T-helper 1 cell treated with Interleukin-12 subunit alpha and Interleukin-12 subunit beta and Interleukin-4 antibody, amounts not matched to agents 30 μg/mL and 1 μg/mL, for 36 hours (primary cell): Measurements from ENCODE around the gene RASSF7.

Experiments
- H3K27ac Mint-ChIP-seq: one replicate; pipeline ENCODE4 v1.8.0; 2021; ENCODE audit warnings: mild to moderate bottlenecking, mixed read lengths
- H3K27me3 Mint-ChIP-seq: one replicate; pipeline ENCODE4 v1.8.0; 2021; ENCODE audit warnings: low read depth, mixed read lengths
- H3K36me3 Mint-ChIP-seq: one replicate; pipeline ENCODE4 v1.8.0; 2021; ENCODE audit warnings: low read depth, mixed read lengths
- H3K4me1 Mint-ChIP-seq: one replicate; pipeline ENCODE4 v1.8.0; 2021; ENCODE audit warnings: low read depth, mixed read lengths
- H3K4me3 Mint-ChIP-seq: one replicate; pipeline ENCODE4 v1.8.0; 2021; ENCODE audit warnings: mild to moderate bottlenecking, moderate library complexity, mixed read lengths
- H3K9me3 Mint-ChIP-seq: one replicate; pipeline ENCODE4 v1.8.0; 2021; ENCODE audit warnings: mixed read lengths

RASSF7 gene

DNA sequence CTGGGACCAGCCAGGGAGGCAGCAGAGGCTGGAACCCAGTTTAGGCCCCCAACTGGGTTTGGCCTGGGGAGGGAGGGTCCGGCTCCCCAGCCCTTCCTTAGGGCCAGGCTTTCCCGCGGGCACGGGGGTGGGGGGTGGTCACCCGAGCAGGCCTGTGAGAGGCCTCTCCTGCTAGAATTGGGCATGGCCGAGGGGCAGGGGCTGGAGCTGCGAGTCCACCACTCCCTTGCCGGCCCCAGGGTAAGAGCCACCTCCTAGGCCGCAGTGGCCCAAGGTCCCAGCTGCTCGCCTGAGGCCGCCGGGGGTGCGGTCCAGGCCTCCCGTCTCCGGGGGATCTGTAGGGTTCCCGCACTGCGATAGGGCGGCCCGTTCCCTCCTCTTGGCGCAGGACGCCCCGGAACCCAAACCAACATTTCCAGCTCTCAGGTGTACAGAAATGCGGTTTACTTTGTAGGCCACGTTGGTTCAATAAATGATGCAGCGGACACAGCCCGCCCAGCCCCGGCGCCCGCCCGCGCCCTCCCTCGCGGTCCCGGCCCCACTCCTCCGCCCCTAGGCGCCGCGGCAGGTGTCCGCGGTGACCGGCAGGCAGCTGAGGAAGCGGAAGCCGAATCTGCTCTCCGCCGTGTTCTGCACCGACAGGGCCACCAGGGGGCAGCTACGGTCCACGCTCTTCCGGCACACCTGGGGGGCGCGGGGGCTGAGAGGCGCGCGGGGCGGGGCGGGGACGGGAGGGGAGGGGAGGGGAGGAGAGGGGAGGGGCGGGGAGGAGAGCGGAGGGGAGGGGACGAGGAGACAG, 6.1 kb upstream of the RASSF7 start:
- no peak overlapping the region for H3K4me3 Mint-ChIP-seq
- H3K36me3 Mint-ChIP-seq, result no peaks in the 10 kb centered on the region
- no peaks in the 10 kb centered on the region for H3K4me1 Mint-ChIP-seq
- no peak overlapping the region for H3K27ac Mint-ChIP-seq
- H3K27me3 Mint-ChIP-seq, result peaks cover 20% of the 10 kb centered on the region
- no peaks in the 10 kb centered on the region for H3K9me3 Mint-ChIP-seq

DNA sequence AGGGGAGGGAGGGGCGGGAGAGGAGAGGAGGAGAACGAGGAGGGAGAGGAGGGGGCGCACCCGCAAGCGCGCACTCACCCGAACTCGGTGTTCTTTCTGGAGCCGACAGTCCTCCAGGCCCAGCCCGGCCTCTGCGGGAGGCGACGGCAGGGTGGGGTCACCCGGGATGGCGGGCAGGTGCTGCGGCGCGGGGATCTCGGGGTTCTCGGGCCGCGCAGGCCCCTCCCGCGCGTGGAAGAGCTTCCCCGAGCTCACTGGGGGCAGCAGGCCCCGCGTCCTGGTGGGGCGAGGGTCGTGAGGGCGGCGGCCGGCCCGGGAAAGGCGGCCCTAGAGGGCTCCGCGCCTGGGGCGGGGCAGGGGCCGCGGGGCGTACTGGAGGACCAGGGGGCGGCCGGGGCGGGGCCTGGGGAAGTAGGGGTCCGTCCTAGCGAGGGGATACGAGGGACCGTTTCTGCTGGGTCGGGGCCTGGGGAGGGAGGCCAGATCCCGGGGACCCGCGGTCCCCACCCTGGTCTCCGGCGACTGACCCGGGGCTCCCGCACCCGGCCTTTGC, 5.5 kb upstream of the RASSF7 start:
- Mint-ChIP-seq H3K9me3 (no peaks in the 10 kb centered on the region), H3K4me1 (peaks cover 4% of the 10 kb centered on the region), H3K4me3 (no peak overlapping the region), H3K27me3 (peaks cover 20% of the 10 kb centered on the region), H3K36me3 (no peaks in the 10 kb centered on the region), H3K27ac (no peak overlapping the region)

DNA sequence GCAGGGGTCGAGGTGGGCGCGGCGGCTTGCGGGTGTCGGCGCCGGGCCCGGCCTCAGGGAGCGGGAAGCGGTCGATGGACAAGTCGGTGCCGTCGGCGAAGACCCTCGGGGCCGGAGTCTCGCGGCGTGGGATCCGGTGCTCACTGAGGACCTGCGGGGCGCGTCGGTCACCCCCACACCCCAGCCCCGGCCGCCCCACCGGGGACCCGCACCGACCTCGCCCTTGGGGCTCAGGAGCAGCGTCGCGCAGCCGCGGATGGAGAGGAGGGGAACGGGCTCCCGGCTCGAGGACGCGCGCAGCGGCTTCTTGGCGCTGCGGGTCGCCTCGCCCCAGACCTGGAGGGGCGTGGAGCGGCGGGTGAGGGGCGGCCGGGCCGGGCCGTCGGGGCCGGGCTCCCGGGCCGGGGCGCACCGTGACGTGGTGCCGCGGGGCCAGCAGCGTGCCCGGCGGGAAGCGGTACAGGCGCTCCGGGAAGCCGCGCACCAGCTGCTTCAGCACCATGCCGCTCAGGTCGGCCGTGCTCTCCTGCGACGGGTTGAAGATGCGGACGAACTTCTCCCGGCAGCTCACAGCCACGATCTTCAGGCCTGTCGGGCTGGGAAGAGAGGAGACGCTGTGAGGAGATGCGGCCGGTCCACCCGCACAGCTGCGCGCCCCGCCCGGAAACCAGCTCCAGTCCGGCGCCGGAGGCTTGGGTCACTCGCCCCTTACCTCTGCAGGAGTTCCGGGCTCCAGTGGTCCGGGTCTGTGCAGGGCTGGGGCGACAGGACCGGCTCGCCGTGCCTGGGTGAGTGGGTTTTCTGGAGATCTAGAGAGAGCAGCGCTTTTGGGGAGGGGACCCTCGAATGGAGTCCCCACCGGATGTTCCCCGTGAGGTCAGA, 4.7 kb upstream of the RASSF7 start:
- H3K27ac Mint-ChIP-seq, result no peak overlapping the region
- H3K36me3 Mint-ChIP-seq, result no peaks in the 10 kb centered on the region
- H3K9me3 Mint-ChIP-seq, result no peaks in the 10 kb centered on the region

GRCh38 chr11:556662-557256, 4.0 kb upstream of the RASSF7 start:
- H3K4me3 Mint-ChIP-seq, result no peak overlapping the region
- no peaks in the 10 kb centered on the region for H3K36me3 Mint-ChIP-seq
- peaks cover 20% of the 10 kb centered on the region for H3K27me3 Mint-ChIP-seq
- H3K4me1 Mint-ChIP-seq, result peaks cover 8% of the 10 kb centered on the region
- no peaks in the 10 kb centered on the region for H3K9me3 Mint-ChIP-seq
- no peak overlapping the region for H3K27ac Mint-ChIP-seq

More for the DNA sequence above, 4.7 kb upstream of the RASSF7 start:
- Mint-ChIP-seq H3K4me1 (peaks cover 4% of the 10 kb centered on the region), H3K27me3 (peaks cover 20% of the 10 kb centered on the region), H3K4me3 (no peak overlapping the region)

- H3K36me3 Mint-ChIP-seq, result no peaks in the 10 kb centered on the region
- H3K27me3 Mint-ChIP-seq, result peaks cover 20% of the 10 kb centered on the region
- no peak overlapping the region for H3K27ac Mint-ChIP-seq
- H3K4me3 Mint-ChIP-seq, result no peak overlapping the region
- H3K4me1 Mint-ChIP-seq, result peaks cover 8% of the 10 kb centered on the region
- H3K9me3 Mint-ChIP-seq, result no peaks in the 10 kb centered on the region
These were observed 3.2 kb upstream of the RASSF7 start for GRCh38 chr11:557328-558132.

DNA sequence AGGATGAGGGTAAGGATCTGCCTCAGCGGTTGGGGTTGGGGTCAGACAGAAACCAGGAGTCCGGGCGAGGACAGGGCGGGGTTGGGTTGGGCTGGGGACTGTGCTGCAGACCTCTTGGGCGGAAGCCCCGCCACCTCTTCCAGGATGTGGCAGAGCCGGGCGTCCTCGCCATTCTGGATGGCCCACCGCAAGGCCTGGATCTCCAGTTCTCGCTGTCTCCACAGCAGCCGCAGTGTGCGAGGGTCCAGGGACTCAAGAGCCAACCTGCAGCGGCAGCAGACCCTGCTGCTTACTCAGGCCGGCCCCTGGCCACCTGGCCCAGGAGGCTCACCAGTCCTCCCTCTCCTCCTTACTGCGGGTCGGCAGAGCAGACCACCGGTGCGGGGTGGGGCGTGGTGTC, 2.3 kb upstream of the RASSF7 start:
- Mint-ChIP-seq H3K4me1 (peaks cover 8% of the 10 kb centered on the region), H3K36me3 (no peaks in the 10 kb centered on the region), H3K27ac (no peak overlapping the region), H3K27me3 (peaks cover 20% of the 10 kb centered on the region), H3K9me3 (no peaks in the 10 kb centered on the region), H3K4me3 (no peak overlapping the region)

- Mint-ChIP-seq H3K4me3 (peak overlapping the region; percentile 17), H3K4me1 (peaks cover 8% of the 10 kb centered on the region), H3K36me3 (no peaks in the 10 kb centered on the region), H3K9me3 (no peaks in the 10 kb centered on the region), H3K27me3 (peaks cover 20% of the 10 kb centered on the region), H3K27ac (no peak overlapping the region)
These were observed 1.6 kb upstream of the RASSF7 start for GRCh38 chr11:559020-559620.

- Mint-ChIP-seq H3K4me3 (peak overlapping the region; percentile 58), H3K27me3 (peaks cover 20% of the 10 kb centered on the region), H3K9me3 (no peaks in the 10 kb centered on the region), H3K36me3 (no peaks in the 10 kb centered on the region), H3K27ac (no peak overlapping the region), H3K4me1 (peaks cover 8% of the 10 kb centered on the region)
These were observed 962 bp upstream of the RASSF7 start for GRCh38 chr11:559712-560304.

DNA sequence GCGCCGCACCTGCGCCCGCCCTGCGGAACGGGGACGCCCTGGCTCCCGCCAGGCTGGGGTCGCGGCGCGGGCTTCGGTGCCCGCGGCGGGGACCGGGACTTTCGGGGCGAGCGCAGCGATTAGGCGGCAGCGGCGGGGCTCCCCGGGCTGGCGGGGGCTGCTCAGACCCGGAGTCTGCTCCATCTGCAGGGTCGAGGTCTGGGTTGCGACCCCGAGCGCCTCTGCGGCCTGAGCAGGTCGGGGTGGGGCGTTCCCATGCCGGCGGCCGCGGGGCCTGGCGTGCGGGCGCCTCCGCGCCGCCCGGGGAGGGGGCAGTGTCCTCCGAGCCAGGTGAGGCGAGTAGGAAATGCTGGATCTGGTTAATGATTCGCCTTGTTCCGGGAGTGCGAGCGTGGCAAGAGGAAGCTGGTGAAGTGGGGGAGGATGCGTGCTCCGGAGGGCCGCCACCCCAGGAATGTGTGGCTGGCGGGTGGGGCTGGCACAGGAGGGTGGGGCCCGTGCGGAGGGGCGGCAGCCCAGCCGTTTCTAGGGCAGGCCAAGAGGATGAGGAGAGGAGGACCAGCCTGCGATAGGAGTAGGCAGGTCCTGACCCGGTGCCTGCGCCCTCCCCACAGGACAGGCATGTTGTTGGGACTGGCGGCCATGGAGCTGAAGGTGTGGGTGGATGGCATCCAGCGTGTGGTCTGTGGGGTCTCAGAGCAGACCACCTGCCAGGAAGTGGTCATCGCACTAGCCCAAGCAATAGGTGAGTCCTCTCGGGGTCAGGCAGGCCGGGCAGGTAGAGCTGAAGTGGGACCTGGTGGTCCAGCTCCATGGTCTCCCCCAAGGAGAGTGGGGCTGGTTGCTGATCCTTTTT, 606 bp downstream of the RASSF7 start:
- Mint-ChIP-seq H3K9me3 (no peaks in the 10 kb centered on the region), H3K4me1 (peaks cover 8% of the 10 kb centered on the region), H3K27ac (peak overlapping the region; percentile 70), H3K27me3 (peaks cover 18% of the 10 kb centered on the region), H3K36me3 (no peaks in the 10 kb centered on the region), H3K4me3 (peak overlapping the region; percentile 89)

DNA sequence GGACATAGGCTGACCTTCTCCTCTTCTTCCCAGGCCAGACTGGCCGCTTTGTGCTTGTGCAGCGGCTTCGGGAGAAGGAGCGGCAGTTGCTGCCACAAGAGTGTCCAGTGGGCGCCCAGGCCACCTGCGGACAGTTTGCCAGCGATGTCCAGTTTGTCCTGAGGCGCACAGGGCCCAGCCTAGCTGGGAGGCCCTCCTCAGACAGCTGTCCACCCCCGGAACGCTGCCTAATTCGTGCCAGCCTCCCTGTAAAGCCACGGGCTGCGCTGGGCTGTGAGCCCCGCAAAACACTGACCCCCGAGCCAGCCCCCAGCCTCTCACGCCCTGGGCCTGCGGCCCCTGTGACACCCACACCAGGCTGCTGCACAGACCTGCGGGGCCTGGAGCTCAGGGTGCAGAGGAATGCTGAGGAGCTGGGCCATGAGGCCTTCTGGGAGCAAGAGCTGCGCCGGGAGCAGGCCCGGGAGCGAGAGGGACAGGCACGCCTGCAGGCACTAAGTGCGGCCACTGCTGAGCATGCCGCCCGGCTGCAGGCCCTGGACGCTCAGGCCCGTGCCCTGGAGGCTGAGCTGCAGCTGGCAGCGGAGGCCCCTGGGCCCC, 1.4 kb downstream of the RASSF7 start:
- Mint-ChIP-seq H3K27me3 (peaks cover 11% of the 10 kb centered on the region), H3K4me1 (peaks cover 13% of the 10 kb centered on the region), H3K4me3 (peak overlapping the region; percentile 89), H3K9me3 (no peaks in the 10 kb centered on the region), H3K27ac (no peak overlapping the region), H3K36me3 (no peaks in the 10 kb centered on the region)

DNA sequence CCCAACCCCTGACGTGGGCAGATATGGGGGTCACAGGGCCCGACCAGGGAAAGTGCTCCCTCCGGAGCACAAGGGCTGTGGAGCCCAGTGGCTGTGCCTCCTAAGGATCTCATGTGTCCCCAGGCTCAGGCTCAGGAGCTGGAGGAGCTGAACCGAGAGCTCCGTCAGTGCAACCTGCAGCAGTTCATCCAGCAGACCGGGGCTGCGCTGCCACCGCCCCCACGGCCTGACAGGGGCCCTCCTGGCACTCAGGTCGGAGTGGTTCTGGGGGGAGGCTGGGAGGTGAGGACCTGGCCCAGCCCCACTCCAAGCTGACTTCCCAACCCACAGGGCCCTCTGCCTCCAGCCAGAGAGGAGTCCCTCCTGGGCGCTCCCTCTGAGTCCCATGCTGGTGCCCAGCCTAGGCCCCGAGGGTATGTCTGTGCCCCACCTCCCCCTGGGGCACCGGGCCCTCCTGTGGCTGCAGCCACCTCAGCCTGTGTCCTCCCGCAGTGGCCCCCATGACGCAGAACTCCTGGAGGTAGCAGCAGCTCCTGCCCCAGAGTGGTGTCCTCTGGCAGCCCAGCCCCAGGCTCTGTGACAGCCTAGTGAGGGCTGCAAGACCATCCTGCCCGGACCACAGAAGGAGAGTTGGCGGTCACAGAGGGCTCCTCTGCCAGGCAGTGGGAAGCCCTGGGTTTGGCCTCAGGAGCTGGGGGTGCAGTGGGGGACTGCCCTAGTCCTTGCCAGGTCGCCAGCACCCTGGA, 2.5 kb downstream of the RASSF7 start:
- no peaks in the 10 kb centered on the region for H3K36me3 Mint-ChIP-seq
- H3K9me3 Mint-ChIP-seq, result no peaks in the 10 kb centered on the region
- H3K4me3 Mint-ChIP-seq, result no peak overlapping the region
- H3K27me3 Mint-ChIP-seq, result peaks cover 4% of the 10 kb centered on the region
- H3K27ac Mint-ChIP-seq, result no peak overlapping the region
- peaks cover 18% of the 10 kb centered on the region for H3K4me1 Mint-ChIP-seq
